Measurements from ENCODE around the gene PAPPA2. TPM values are rescaled to one million over a fixed set of nuclear protein-coding genes. Genes with fewer than 3 reads are reported as not detected.

Gene PAPPA2
- total RNA-seq, 1 donor from 2014 or later = 0.25 TPM

- no peak overlapping the region for H3K27ac Mint-ChIP-seq
- H3K4me1 Mint-ChIP-seq = peaks cover 4% of the 10 kb centered on the region
- TF ChIP-seq CTCF (IDR thresholded peaks at IDR 0.05; ENCODE audit: unreplicated experiment) = no peak
- H3K4me3 Mint-ChIP-seq = no peak overlapping the region
- no peaks in the 10 kb centered on the region for H3K36me3 Mint-ChIP-seq
- peaks cover 2% of the 10 kb centered on the region for H3K27me3 Mint-ChIP-seq (ENCODE audit: low read depth)
- no peaks in the 10 kb centered on the region for H3K9me3 Mint-ChIP-seq
- no peak for DNase-seq (ENCODE audit: low spot score in 2 of 2, unreplicated experiment in 2 of 2)
These were observed 395.5 kb downstream of the PAPPA2 start for GRCh38 chr1:176858433-176858916.

- DNase-seq (ENCODE audit: low spot score in 2 of 2, unreplicated experiment in 2 of 2) = no peak
- H3K27ac Mint-ChIP-seq = no peak overlapping the region
- TF ChIP-seq CTCF (IDR thresholded peaks at IDR 0.05; ENCODE audit: unreplicated experiment) = no peak
- no peaks in the 10 kb centered on the region for H3K36me3 Mint-ChIP-seq
- H3K9me3 Mint-ChIP-seq = no peaks in the 10 kb centered on the region
- no peak overlapping the region for H3K4me3 Mint-ChIP-seq
- peaks cover 7% of the 10 kb centered on the region for H3K27me3 Mint-ChIP-seq (ENCODE audit: low read depth)
- H3K4me1 Mint-ChIP-seq = no peaks in the 10 kb centered on the region
These were observed 400.6 kb downstream of the PAPPA2 start for GRCh38 chr1:176863613-176864012.

GRCh38 chr1:176864211-176864610 is 401.2 kb downstream of the PAPPA2 start:
- no peak for TF ChIP-seq CTCF (IDR thresholded peaks at IDR 0.05; ENCODE audit: unreplicated experiment)
- Mint-ChIP-seq H3K27ac (no peak overlapping the region), H3K9me3 (no peaks in the 10 kb centered on the region), H3K36me3 (no peaks in the 10 kb centered on the region), H3K4me3 (no peak overlapping the region), H3K4me1 (no peaks in the 10 kb centered on the region), H3K27me3 (ENCODE audit: low read depth) (peaks cover 7% of the 10 kb centered on the region)
- no peak for DNase-seq (ENCODE audit: low spot score in 2 of 2, unreplicated experiment in 2 of 2)

GRCh38 chr1:176866011-176866714 is 403.2 kb downstream of the PAPPA2 start:
- H3K4me3 Mint-ChIP-seq = no peak overlapping the region
- no peak for DNase-seq (ENCODE audit: low spot score in 2 of 2, unreplicated experiment in 2 of 2)
- peaks cover 7% of the 10 kb centered on the region for H3K27me3 Mint-ChIP-seq (ENCODE audit: low read depth)
- TF ChIP-seq CTCF (IDR thresholded peaks at IDR 0.05; ENCODE audit: unreplicated experiment) = no peak
- no peak overlapping the region for H3K27ac Mint-ChIP-seq
- no peaks in the 10 kb centered on the region for H3K36me3 Mint-ChIP-seq
- no peaks in the 10 kb centered on the region for H3K4me1 Mint-ChIP-seq
- no peaks in the 10 kb centered on the region for H3K9me3 Mint-ChIP-seq

- H3K9me3 Mint-ChIP-seq = no peaks in the 10 kb centered on the region
- H3K27ac Mint-ChIP-seq = no peak overlapping the region
- H3K4me3 Mint-ChIP-seq = no peak overlapping the region
- H3K36me3 Mint-ChIP-seq = no peaks in the 10 kb centered on the region
- TF ChIP-seq CTCF (IDR thresholded peaks at IDR 0.05; ENCODE audit: unreplicated experiment) = no peak
- no peaks in the 10 kb centered on the region for H3K4me1 Mint-ChIP-seq
- DNase-seq (ENCODE audit: low spot score in 2 of 2, unreplicated experiment in 2 of 2) = no peak
- H3K27me3 Mint-ChIP-seq (ENCODE audit: low read depth) = peaks cover 11% of the 10 kb centered on the region
These were observed 406.6 kb downstream of the PAPPA2 start for GRCh38 chr1:176869577-176869976.

Measured in mesothelial cell of epicardium (in vitro differentiated cells).